Fibroblast of lung (primary cell): ENCODE results near the gene PRPF8.

Experiments
- CTCF ChIP-seq, 2 donors: IDR thresholded peaks in 1 of 2; conservative IDR thresholded peaks in 1 of 2; 1 replicate in 1 of 2; 2 replicates in 1 of 2; pipeline ENCODE4 v1.5.1; 2011 to 2012; ENCODE audit warnings: low read length in 2 of 2, control low read depth in 1 of 2, inconsistent platforms in 1 of 2, low read depth in 1 of 2, mild to moderate bottlenecking in 1 of 2
- EZH2 ChIP-seq: IDR thresholded peaks from 2 replicates; pipeline ENCODE4 v1.5.1; 2012; ENCODE audit warnings: low read length, control low read depth, mild to moderate bottlenecking; ENCODE audit errors: missing control alignments

- TF ChIP-seq CTCF (conservative IDR thresholded peaks at IDR 0.05 in 1 of 2, IDR thresholded peaks at IDR 0.05 in 1 of 2; ENCODE audit: low read depth in 1 of 2, low read length in 2 of 2): no peak
- no peak for TF ChIP-seq EZH2
Measured at GRCh38 chr17:1710807-1711553, 26.3 kb upstream of the PRPF8 start.
